Measurements from ENCODE around the gene RAB44. TPM values are rescaled to one million over a fixed set of nuclear protein-coding genes. Genes with fewer than 3 reads are reported as not detected.

Gene RAB44
- total RNA-seq, 1 donor from 2014 or later, result not detected

- no peak for DNase-seq (ENCODE audit: low read depth)
- TF ChIP-seq CTCF (conservative IDR thresholded peaks at IDR 0.05; ENCODE audit: low read depth, low read length), result no peak
- no peak overlapping the region for H3K4me3 ChIP-seq (ENCODE audit: low read depth, low read length)
Observed at GRCh38 chr6:36752886-36753506, 55.4 kb downstream of the RAB44 start.

GRCh38 chr6:36753671-36754405, 56.2 kb downstream of the RAB44 start:
- DNase-seq (ENCODE audit: low read depth), result no peak
- no peak for TF ChIP-seq CTCF (conservative IDR thresholded peaks at IDR 0.05; ENCODE audit: low read depth, low read length)
- H3K4me3 ChIP-seq (ENCODE audit: low read depth, low read length), result no peak overlapping the region

GRCh38 chr6:36754582-36755434, 57.2 kb downstream of the RAB44 start:
- TF ChIP-seq CTCF (conservative IDR thresholded peaks at IDR 0.05; ENCODE audit: low read depth, low read length), result no peak
- DNase-seq (ENCODE audit: low read depth), result no peak
- H3K4me3 ChIP-seq (ENCODE audit: low read depth, low read length), result no peak overlapping the region

- H3K4me3 ChIP-seq (ENCODE audit: low read depth, low read length), result no peak overlapping the region
- TF ChIP-seq CTCF (conservative IDR thresholded peaks at IDR 0.05; ENCODE audit: low read depth, low read length), result no peak
- no peak for DNase-seq (ENCODE audit: low read depth)
Observed at GRCh38 chr6:36755435-36756348, 58.1 kb downstream of the RAB44 start.

- no peak for DNase-seq (ENCODE audit: low read depth)
- no peak for TF ChIP-seq CTCF (conservative IDR thresholded peaks at IDR 0.05; ENCODE audit: low read depth, low read length)
- H3K4me3 ChIP-seq (ENCODE audit: low read depth, low read length), result no peak overlapping the region
Observed at GRCh38 chr6:36756786-36757185, 59.2 kb downstream of the RAB44 start.

- no peak for TF ChIP-seq CTCF (conservative IDR thresholded peaks at IDR 0.05; ENCODE audit: low read depth, low read length)
- no peak for DNase-seq (ENCODE audit: low read depth)
Observed at GRCh38 chr6:36757206-36757605, 59.6 kb downstream of the RAB44 start.

More at GRCh38 chr6:36757206-36757605, 59.6 kb downstream of the RAB44 start:
- no peak overlapping the region for H3K4me3 ChIP-seq (ENCODE audit: low read depth, low read length)
